HepG2 (cell line): ENCODE measurements around the gene LTBR. TPM values are rescaled to one million over a fixed set of nuclear protein-coding genes. Genes with fewer than 3 reads are reported as not detected.

ENCODE experiments used
- DMTF1 ChIP-seq: sonication (generic); formaldehyde crosslinking; IDR thresholded peaks from 2 replicates; pipeline ENCODE4 v1.4.0; 2020; ENCODE audit warnings: mild to moderate bottlenecking, missing genetic modification reagents
- FOXK1 ChIP-seq: sonication (generic); formaldehyde crosslinking; IDR thresholded peaks from 2 replicates; pipeline ENCODE4 v1.4.0; 2020; ENCODE audit warnings: low read depth, missing genetic modification reagents, borderline replicate concordance
- HOXA9 ChIP-seq: sonication (generic); formaldehyde crosslinking; IDR thresholded peaks from 2 replicates; pipeline ENCODE4 v1.8.1; 2022; ENCODE audit warnings: missing genetic modification reagents, mild to moderate bottlenecking, moderate library complexity, borderline replicate concordance
- MEIS2 ChIP-seq: sonication (generic); formaldehyde crosslinking; IDR thresholded peaks from 2 replicates; pipeline ENCODE4 v1.9.0; 2021; ENCODE audit warnings: mild to moderate bottlenecking, missing genetic modification reagents
- NR2F6 ChIP-seq, 2 experiments: IDR thresholded peaks; 2 replicates each; pipeline ENCODE4 v1.6.1; 2016; ENCODE audit warnings: antibody characterized with exemption in 1 of 2, mild to moderate bottlenecking in 1 of 2
- POLR2A ChIP-seq, 2 experiments: IDR thresholded peaks; 2 replicates each; pipeline ENCODE4 v1.6.1; 2011; ENCODE audit warnings: low read depth in 2 of 2, low read length in 2 of 2, mild to moderate bottlenecking in 1 of 2, moderate library complexity in 1 of 2; ENCODE audit not compliant: insufficient read depth in 1 of 2
- PPARG ChIP-seq: conservative IDR thresholded peaks from 2 replicates; pipeline ENCODE4 v1.6.1; 2016; ENCODE audit warnings: missing biosample characterization, missing genetic modification reagents
- RAD51 ChIP-seq: fragments of 450-650 bp; IDR thresholded peaks from 2 replicates; pipeline ENCODE4 v1.6.1; 2016; ENCODE audit warnings: borderline replicate concordance
- RNF2 ChIP-seq: fragments of 450-650 bp; conservative IDR thresholded peaks from 2 replicates; pipeline ENCODE4 v1.6.1; 2016; ENCODE audit warnings: low read depth
- SMAD9 ChIP-seq: sonication (generic); formaldehyde crosslinking; IDR thresholded peaks from 2 replicates; pipeline ENCODE4 v1.5.1; 2020; ENCODE audit warnings: mild to moderate bottlenecking, missing genetic modification reagents
- SMYD3 ChIP-seq: sonication (generic); formaldehyde crosslinking; IDR thresholded peaks from 2 replicates; pipeline ENCODE4 v1.8.1; 2023; ENCODE audit warnings: mild to moderate bottlenecking, missing genetic modification reagents
- TIGD3 ChIP-seq: sonication (generic); formaldehyde crosslinking; IDR thresholded peaks from 2 replicates; pipeline ENCODE4 v1.5.1; 2020; ENCODE audit warnings: mild to moderate bottlenecking, missing genetic modification reagents, borderline replicate concordance
- ZNF343 ChIP-seq: sonication (generic); formaldehyde crosslinking; IDR thresholded peaks from 2 replicates; pipeline ENCODE4 v1.4.0; 2020; ENCODE audit warnings: mild to moderate bottlenecking, missing genetic modification reagents
- ZNF432 ChIP-seq: sonication (generic); formaldehyde crosslinking; IDR thresholded peaks from 2 replicates; pipeline ENCODE4 v1.5.0; 2020; ENCODE audit warnings: missing genetic modification reagents, mild to moderate bottlenecking, borderline replicate concordance
- ZNF546 ChIP-seq: sonication (generic); formaldehyde crosslinking; conservative IDR thresholded peaks from 2 replicates; pipeline ENCODE4 v1.8.1; 2023; ENCODE audit warnings: mild to moderate bottlenecking, missing genetic modification reagents
- ZNF788 ChIP-seq: sonication (generic); formaldehyde crosslinking; IDR thresholded peaks from 2 replicates; pipeline ENCODE4 v1.5.0; 2020; ENCODE audit warnings: mild to moderate bottlenecking, missing genetic modification reagents, borderline replicate concordance
- polyA plus RNA-seq, 8 experiments: library from polyadenylated mRNA; depleted of rRNA in 3 of 8; stranded (reverse) in 7 of 8; unstranded in 1 of 8; fragments of >200 nt; fragmentation: Illumina TruSeq in 4 of 8; extraction: Trizol in 4 of 8; gene quantifications; 2 replicates each; pipeline versions ENCODE4 v1.2.1 to v1.2.3, GENCODE V29; 2011 to 2016; ENCODE audit warnings: low read depth in 4 of 8, missing spikeins in 1 of 8, mixed read lengths in 1 of 8; ENCODE audit not compliant: insufficient read depth in 1 of 8
- total RNA-seq, 5 experiments: library from RNA; depleted of rRNA; stranded (reverse); fragments of >200 nt; fragmentation: Illumina TruSeq; extraction: Trizol; gene quantifications; 2 replicates each; pipeline ENCODE4 v1.2.3, GENCODE V29; 2016; ENCODE audit warnings: low read depth in 1 of 5
- TF ChIP-seq, protein P1 (sequence below): sonication (generic); formaldehyde crosslinking; IDR thresholded peaks from 2 replicates; pipeline ENCODE4 v1.9.0; 2021; ENCODE audit warnings: mild to moderate bottlenecking, missing genetic modification reagents
- TF ChIP-seq, protein P2 (sequence below): sonication (generic); formaldehyde crosslinking; IDR thresholded peaks from 2 replicates; pipeline ENCODE4 v1.5.0; 2020; ENCODE audit warnings: missing genetic modification reagents

LTBR gene
- total and polyA plus RNA-seq, 2 of the 13 experiments (the other 11 are each of a cell fraction or from before 2014, with no cell fraction given), result 31.4 to 34.8 TPM

- TF ChIP-seq, protein P1, sequence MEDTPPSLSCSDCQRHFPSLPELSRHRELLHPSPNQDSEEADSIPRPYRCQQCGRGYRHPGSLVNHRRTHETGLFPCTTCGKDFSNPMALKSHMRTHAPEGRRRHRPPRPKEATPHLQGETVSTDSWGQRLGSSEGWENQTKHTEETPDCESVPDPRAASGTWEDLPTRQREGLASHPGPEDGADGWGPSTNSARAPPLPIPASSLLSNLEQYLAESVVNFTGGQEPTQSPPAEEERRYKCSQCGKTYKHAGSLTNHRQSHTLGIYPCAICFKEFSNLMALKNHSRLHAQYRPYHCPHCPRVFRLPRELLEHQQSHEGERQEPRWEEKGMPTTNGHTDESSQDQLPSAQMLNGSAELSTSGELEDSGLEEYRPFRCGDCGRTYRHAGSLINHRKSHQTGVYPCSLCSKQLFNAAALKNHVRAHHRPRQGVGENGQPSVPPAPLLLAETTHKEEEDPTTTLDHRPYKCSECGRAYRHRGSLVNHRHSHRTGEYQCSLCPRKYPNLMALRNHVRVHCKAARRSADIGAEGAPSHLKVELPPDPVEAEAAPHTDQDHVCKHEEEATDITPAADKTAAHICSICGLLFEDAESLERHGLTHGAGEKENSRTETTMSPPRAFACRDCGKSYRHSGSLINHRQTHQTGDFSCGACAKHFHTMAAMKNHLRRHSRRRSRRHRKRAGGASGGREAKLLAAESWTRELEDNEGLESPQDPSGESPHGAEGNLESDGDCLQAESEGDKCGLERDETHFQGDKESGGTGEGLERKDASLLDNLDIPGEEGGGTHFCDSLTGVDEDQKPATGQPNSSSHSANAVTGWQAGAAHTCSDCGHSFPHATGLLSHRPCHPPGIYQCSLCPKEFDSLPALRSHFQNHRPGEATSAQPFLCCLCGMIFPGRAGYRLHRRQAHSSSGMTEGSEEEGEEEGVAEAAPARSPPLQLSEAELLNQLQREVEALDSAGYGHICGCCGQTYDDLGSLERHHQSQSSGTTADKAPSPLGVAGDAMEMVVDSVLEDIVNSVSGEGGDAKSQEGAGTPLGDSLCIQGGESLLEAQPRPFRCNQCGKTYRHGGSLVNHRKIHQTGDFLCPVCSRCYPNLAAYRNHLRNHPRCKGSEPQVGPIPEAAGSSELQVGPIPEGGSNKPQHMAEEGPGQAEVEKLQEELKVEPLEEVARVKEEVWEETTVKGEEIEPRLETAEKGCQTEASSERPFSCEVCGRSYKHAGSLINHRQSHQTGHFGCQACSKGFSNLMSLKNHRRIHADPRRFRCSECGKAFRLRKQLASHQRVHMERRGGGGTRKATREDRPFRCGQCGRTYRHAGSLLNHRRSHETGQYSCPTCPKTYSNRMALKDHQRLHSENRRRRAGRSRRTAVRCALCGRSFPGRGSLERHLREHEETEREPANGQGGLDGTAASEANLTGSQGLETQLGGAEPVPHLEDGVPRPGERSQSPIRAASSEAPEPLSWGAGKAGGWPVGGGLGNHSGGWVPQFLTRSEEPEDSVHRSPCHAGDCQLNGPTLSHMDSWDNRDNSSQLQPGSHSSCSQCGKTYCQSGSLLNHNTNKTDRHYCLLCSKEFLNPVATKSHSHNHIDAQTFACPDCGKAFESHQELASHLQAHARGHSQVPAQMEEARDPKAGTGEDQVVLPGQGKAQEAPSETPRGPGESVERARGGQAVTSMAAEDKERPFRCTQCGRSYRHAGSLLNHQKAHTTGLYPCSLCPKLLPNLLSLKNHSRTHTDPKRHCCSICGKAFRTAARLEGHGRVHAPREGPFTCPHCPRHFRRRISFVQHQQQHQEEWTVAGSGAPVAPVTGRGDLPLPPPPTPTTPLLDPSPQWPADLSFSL (CRISPR knock-in tag), result no peak
- TF ChIP-seq ZNF546 (CRISPR knock-in tag) (no peak), ZNF432 (no peak), PPARG (CRISPR knock-in tag) (peak; percentile 86), TIGD3 (CRISPR knock-in tag) (no peak), SMAD9 (CRISPR knock-in tag) (no peak), DMTF1 (no peak), ZNF788 (CRISPR knock-in tag) (peak; percentile 75; the same call in 1 of the 2 replicates), SMYD3 (CRISPR knock-in tag) (0 out of 2 replicates have a peak, but pooled peaks have one; percentile 23), ZNF343 (CRISPR knock-in tag) (no peak), HOXA9 (CRISPR knock-in tag) (no peak), MEIS2 (CRISPR knock-in tag) (peak; percentile 74; the same call in 1 of the 2 replicates), POLR2A (IDR thresholded peaks at IDR 0.05; ENCODE audit: insufficient read depth in 1 of 2, low read depth in 2 of 2, low read length in 2 of 2) (peak; percentile 51 to 60; a peak in 3 of 4 replicates), NR2F6 (IDR thresholded peaks at IDR 0.05) (peak; percentile 74), NR2F6 (CRISPR knock-in tag; IDR thresholded peaks at IDR 0.05) (peak; percentile 79), RNF2 (no peak), RAD51 (no peak), FOXK1 (peak; percentile 45; the same call in 1 of the 2 replicates)
- TF ChIP-seq, protein P2, sequence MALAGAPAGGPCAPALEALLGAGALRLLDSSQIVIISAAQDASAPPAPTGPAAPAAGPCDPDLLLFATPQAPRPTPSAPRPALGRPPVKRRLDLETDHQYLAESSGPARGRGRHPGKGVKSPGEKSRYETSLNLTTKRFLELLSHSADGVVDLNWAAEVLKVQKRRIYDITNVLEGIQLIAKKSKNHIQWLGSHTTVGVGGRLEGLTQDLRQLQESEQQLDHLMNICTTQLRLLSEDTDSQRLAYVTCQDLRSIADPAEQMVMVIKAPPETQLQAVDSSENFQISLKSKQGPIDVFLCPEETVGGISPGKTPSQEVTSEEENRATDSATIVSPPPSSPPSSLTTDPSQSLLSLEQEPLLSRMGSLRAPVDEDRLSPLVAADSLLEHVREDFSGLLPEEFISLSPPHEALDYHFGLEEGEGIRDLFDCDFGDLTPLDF (CRISPR knock-in tag), result no peak
Measured at GRCh38 chr12:6372403-6373003, 11.5 kb upstream of the LTBR start (continued).
